Glutamatergic neuron (in vitro differentiated cells): ENCODE results near the gene LILRB1. TPM values are rescaled to one million over a fixed set of nuclear protein-coding genes. Genes with fewer than 3 reads are reported as not detected.
"Not testable (repeated sequence)": the region's sequence is repeated elsewhere in the genome, so short reads cannot be mapped to it uniquely, and the experiment has no call there.

Experiments
- DNase-seq: peaks from one replicate; pipeline ENCODE4 v3.0.0; 2022
- H3K27ac Mint-ChIP-seq: one replicate; pipeline ENCODE4 v1.8.0; 2020; ENCODE audit warnings: mild to moderate bottlenecking, mixed read lengths, inconsistent platforms; ENCODE audit not compliant: unreplicated experiment
- H3K27me3 Mint-ChIP-seq: one replicate; pipeline ENCODE4 v1.8.0; 2020; ENCODE audit warnings: mild to moderate bottlenecking, moderate library complexity, mixed read lengths, inconsistent platforms; ENCODE audit not compliant: unreplicated experiment
- H3K36me3 Mint-ChIP-seq: one replicate; pipeline ENCODE4 v1.8.0; 2020; ENCODE audit warnings: mild to moderate bottlenecking, mixed read lengths, inconsistent platforms; ENCODE audit not compliant: unreplicated experiment
- H3K4me1 Mint-ChIP-seq: one replicate; pipeline ENCODE4 v1.8.0; 2020; ENCODE audit warnings: mild to moderate bottlenecking, low read depth, mixed read lengths, inconsistent platforms; ENCODE audit not compliant: unreplicated experiment
- H3K4me3 Mint-ChIP-seq: one replicate; pipeline ENCODE4 v1.8.0; 2020; ENCODE audit warnings: mild to moderate bottlenecking, mixed read lengths, inconsistent platforms; ENCODE audit not compliant: unreplicated experiment
- H3K9me3 Mint-ChIP-seq: one replicate; pipeline ENCODE4 v1.8.0; 2020; ENCODE audit warnings: mild to moderate bottlenecking, moderate library complexity, mixed read lengths, inconsistent platforms; ENCODE audit not compliant: unreplicated experiment
- long read RNA-seq: library from polyadenylated mRNA; unstranded; transcript quantifications from one replicate; pipeline ENCODE4 v2.0.0, GENCODE V29; 2020; ENCODE audit not compliant: unreplicated experiment
- total RNA-seq: library from RNA; stranded (reverse); fragmentation: NEBNext Ultra II Directional; extraction: Animal tissue kit (Norgen Biotek cat#: 25700); gene quantifications from one replicate; pipeline ENCODE4 v1.2.1, GENCODE V29; 2021; ENCODE audit not compliant: unreplicated experiment
- TF ChIP-seq, protein P1 (sequence below): fragments of 200-600 bp; sonication (generic); IDR thresholded peaks from one replicate; pipeline ENCODE4 v1.5.0; 2021; ENCODE audit not compliant: partially characterized antibody, unreplicated experiment

LILRB1 gene
- 0.22 TPM for total RNA-seq
- long read RNA-seq: 0 reads

DNA sequence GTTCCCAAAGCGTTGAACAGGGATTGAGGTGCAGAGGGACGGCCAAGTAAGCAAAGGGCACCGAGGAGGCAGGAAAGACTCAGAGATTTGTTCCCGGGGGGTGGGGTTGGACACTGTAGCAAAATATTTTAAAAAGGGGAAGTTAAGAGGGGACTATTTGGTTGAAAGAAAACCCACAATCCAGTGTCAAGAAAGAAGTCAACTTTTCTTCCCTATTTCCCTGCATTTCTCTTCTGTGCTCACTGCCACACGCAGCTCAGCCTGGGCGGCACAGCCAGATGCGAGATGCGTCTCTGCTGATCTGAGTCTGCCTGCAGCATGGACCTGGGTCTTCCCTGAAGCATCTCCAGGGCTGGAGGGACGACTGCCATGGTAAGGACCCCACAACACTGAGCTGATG lies at the start of gene LILRB1:
TSS of gene LILRB1 (plus strand) at position 223 of the 400 bp plus-strand sequence. CDS start 590 bp downstream, outside the sequence.
- not testable (repeated sequence) for DNase-seq, H3K27me3 Mint-ChIP-seq, H3K9me3 Mint-ChIP-seq, H3K27ac Mint-ChIP-seq, H3K4me1 Mint-ChIP-seq, H3K36me3 Mint-ChIP-seq, H3K4me3 Mint-ChIP-seq

DNA sequence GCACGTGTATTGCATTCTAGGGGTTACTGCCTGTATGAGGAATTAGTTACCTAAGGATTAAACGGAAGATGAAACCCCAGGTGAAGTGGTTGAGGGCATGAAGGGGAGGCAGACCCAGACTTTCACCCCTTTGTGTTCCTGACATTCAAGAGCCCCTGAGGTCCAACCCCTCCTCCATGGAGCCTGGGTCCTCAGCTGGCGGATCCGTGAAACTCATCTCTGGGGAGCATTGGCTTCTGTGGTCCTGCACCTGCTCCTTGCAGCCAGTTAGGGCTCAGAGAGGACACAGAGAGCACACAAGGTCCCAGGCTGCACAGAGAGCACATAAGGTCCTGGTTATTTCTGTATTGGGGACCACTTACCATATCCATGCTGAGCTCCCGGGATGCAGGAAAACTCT lies 43.9 kb upstream of the LILRB1 start:
- Mint-ChIP-seq H3K9me3 (peaks cover 12% of the 10 kb centered on the region), H3K4me1 (no peaks in the 10 kb centered on the region), H3K4me3 (no peak overlapping the region), H3K27ac (no peak overlapping the region), H3K36me3 (peaks cover 10% of the 10 kb centered on the region), H3K27me3 (peaks cover 9% of the 10 kb centered on the region)
- DNase-seq: no peak
- TF ChIP-seq, protein P1, sequence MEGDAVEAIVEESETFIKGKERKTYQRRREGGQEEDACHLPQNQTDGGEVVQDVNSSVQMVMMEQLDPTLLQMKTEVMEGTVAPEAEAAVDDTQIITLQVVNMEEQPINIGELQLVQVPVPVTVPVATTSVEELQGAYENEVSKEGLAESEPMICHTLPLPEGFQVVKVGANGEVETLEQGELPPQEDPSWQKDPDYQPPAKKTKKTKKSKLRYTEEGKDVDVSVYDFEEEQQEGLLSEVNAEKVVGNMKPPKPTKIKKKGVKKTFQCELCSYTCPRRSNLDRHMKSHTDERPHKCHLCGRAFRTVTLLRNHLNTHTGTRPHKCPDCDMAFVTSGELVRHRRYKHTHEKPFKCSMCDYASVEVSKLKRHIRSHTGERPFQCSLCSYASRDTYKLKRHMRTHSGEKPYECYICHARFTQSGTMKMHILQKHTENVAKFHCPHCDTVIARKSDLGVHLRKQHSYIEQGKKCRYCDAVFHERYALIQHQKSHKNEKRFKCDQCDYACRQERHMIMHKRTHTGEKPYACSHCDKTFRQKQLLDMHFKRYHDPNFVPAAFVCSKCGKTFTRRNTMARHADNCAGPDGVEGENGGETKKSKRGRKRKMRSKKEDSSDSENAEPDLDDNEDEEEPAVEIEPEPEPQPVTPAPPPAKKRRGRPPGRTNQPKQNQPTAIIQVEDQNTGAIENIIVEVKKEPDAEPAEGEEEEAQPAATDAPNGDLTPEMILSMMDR: no peak

DNA sequence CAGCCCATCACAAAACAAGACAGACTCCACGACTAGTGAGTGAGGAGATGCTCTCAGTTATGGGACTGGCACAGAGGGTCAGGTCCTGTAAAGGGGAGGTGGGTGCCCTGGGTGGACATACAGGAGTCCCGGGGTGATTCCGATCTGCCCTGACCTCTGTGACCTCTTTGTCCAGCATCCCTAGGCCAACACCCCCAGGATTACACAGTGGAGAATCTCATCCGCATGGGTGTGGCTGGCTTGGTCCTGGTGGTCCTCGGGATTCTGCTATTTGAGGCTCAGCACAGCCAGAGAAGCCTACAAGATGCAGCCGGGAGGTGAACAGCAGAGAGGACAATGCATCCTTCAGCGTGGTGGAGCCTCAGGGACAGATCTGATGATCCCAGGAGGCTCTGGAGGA lies 43.3 kb upstream of the LILRB1 start:
- H3K4me3 Mint-ChIP-seq: no peak overlapping the region
- H3K4me1 Mint-ChIP-seq: no peaks in the 10 kb centered on the region
- peaks cover 10% of the 10 kb centered on the region for H3K36me3 Mint-ChIP-seq
- TF ChIP-seq, protein P1: no peak
- DNase-seq: no peak
- no peak overlapping the region for H3K27ac Mint-ChIP-seq
- peaks cover 9% of the 10 kb centered on the region for H3K27me3 Mint-ChIP-seq
- H3K9me3 Mint-ChIP-seq: peaks cover 12% of the 10 kb centered on the region

DNA sequence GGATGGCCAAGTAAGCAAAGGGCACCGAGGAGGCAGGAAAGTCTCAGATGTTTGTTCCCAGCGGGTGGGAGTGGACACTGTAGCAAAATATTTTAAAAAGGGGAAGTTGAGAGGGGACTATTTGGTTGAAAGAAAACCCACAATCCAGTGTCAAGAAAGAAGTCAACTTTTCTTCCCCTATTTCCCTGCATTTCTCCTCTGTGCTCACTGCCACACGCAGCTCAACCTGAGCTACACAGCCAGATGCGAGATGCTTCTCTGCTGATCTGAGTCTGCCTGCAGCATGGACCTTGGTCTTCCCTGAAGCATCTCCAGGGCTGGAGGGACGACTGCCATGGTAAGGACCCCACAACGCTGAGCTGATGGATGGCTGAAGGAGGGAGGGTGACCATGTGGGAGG lies 36.8 kb upstream of the LILRB1 start, which contains the start of gene LILRA1:
TSS of gene LILRA1 (plus strand) at position 188 of the 400 bp plus-strand sequence. CDS start 613 bp downstream, outside the sequence.
- H3K27ac Mint-ChIP-seq, H3K9me3 Mint-ChIP-seq, H3K27me3 Mint-ChIP-seq, H3K4me3 Mint-ChIP-seq, DNase-seq, H3K36me3 Mint-ChIP-seq, H3K4me1 Mint-ChIP-seq: not testable (repeated sequence)

DNA sequence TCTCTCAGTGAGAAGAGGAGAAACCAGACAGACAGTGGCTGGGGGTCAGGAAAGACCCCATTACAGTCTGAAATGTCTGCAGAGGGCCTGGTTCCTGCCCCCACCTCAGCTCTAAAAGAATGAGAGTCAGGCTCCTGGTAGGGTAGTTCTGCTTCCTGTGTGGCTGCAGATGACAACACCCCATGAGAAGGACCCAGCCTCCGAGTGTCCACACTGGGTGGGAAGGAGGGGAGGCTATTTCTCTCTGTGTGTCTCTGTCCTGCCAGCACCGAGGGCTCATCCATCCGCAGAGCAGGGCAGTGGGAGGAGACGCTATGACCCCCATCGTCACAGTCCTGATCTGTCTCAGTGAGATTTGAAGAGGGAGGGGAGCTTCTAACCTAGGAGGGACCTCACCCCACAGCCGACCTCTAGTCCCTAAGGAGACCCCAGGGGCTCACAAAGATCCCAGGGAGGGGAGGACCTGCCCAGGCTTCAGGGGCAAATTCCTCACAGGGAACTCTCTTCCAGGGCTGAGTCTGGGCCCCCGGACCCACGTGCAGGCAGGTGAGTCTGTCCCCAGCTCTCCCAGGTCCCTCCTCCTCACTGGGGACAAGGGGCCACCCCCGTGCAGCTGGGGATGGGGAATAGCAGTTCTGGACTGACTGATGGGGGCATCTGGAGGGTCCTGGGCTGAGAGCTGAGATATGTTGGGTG lies 36.2 kb upstream of the LILRB1 start:
- not testable (repeated sequence) for H3K27me3 Mint-ChIP-seq, H3K9me3 Mint-ChIP-seq, H3K36me3 Mint-ChIP-seq, H3K4me1 Mint-ChIP-seq, H3K4me3 Mint-ChIP-seq, DNase-seq, H3K27ac Mint-ChIP-seq

DNA sequence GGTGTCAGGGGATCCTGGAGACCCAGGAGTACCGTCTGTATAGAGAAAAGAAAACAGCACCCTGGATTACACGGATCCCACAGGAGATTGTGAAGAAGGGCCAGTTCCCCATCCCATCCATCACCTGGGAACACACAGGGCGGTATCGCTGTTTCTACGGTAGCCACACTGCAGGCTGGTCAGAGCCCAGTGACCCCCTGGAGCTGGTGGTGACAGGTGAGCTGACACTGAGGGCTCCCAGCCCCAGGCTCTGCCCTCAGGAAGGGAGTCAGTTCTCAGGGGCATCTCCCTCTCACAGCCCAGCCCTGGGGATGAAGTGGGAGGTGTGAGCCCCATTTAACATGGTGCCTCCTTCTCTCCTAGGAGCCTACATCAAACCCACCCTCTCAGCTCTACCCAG lies 35.5 kb upstream of the LILRB1 start:
- Mint-ChIP-seq H3K9me3 (peaks cover 3% of the 10 kb centered on the region), H3K4me1 (no peaks in the 10 kb centered on the region), H3K27ac (no peak overlapping the region), H3K36me3 (no peaks in the 10 kb centered on the region), H3K4me3 (no peak overlapping the region), H3K27me3 (no peaks in the 10 kb centered on the region)
- TF ChIP-seq, protein P1: no peak
- no peak for DNase-seq

DNA sequence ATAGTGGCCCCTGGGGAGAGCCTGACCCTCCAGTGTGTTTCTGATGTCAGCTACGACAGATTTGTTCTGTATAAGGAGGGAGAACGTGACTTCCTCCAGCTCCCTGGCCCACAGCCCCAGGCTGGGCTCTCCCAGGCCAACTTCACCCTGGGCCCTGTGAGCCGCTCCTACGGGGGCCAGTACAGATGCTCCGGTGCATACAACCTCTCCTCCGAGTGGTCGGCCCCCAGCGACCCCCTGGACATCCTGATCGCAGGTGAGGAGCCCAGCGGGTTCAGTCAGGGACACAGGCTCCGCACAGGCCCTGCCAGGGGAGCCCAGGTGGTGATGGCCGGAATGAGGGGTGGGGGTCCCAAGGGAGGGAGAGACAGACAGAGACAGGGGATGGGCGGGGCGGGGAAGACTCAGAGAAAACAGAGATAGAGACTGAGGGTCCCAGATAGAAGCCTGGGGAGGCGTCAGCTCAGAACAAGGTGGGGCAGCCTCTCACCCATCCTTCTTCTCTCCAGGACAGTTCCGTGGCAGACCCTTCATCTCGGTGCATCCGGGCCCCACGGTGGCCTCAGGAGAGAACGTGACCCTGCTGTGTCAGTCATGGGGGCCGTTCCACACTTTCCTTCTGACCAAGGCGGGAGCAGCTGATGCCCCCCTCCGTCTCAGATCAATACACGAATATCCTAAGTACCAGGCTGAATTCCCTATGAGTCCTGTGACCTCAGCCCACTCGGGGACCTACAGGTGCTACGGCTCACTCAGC lies 34.4 kb upstream of the LILRB1 start:
- H3K27ac Mint-ChIP-seq, H3K4me3 Mint-ChIP-seq, H3K36me3 Mint-ChIP-seq, DNase-seq, H3K27me3 Mint-ChIP-seq, H3K9me3 Mint-ChIP-seq, H3K4me1 Mint-ChIP-seq: not testable (repeated sequence)
